GM19351 (cell line): Measurements from ENCODE around the gene BRAF.
"Not testable (repeated sequence)": the region's sequence is repeated elsewhere in the genome, so short reads cannot be mapped to it uniquely, and the experiment has no call there.

Experiments used
- ATAC-seq: cut with Tn5 transposase; IDR thresholded peaks from one replicate; pipeline ENCODE4 v1.9.1; 2021; ENCODE audit warnings: mild to moderate bottlenecking, moderate library complexity; ENCODE audit not compliant: unreplicated experiment

BRAF gene

DNA sequence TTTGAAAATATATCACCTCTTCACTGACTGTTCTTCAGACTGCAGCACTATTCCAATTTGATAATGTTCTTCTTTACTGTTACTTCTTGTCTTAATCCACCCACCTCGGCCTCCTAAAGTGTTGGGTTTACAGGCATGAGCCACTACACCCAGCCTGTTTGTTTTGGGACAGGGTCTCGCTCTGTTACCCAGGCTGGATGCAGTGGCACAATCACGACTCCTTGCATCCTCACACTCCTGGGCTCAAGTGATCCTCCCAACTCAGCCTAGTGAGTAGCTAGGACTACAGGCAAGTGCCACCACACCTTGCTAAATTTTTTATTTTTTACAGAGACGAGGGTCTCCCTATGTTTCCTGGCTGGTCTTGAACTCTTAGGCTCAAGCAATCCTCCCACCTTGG lies 150.4 kb downstream of the BRAF start:
- ATAC-seq, result no peak

DNA sequence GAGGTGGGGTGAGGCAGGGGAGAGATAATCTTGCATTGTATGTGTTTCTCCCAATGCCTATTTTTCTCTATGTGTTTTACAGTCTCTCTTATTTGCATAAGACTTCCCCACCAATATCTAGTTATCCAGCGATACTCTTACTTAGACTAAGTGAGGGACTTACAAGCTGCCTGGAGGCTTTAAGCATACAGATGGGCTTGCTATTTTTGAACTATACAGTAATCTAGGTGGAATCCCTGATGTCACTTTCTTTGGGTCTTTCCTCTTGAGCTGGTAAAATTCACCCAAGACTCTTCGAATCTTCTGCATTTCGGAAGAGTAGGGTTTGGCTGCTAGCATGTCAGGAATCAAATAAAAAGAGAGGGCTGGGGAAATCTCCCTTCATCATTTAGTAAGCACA lies 151.6 kb downstream of the BRAF start:
- no peak for ATAC-seq

DNA sequence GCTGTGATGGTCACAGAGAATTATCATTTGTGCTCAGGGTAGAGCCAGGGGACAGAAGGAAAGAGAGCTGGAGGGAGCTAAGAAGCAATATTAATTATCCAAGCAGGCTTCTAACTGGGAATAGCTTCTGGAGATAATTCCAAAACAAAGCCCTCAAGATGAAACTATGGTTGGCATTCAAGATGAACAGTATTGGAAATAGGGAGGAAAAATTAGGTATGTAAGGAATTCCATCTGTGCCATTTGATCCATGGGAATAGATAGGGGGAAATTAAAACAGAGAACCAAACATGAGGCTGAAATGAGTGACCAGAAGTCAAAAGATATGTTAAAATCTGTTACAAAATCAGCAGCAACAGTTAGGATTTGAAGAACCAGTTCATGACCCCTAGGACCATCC lies 152.9 kb downstream of the BRAF start:
- no peak for ATAC-seq

DNA sequence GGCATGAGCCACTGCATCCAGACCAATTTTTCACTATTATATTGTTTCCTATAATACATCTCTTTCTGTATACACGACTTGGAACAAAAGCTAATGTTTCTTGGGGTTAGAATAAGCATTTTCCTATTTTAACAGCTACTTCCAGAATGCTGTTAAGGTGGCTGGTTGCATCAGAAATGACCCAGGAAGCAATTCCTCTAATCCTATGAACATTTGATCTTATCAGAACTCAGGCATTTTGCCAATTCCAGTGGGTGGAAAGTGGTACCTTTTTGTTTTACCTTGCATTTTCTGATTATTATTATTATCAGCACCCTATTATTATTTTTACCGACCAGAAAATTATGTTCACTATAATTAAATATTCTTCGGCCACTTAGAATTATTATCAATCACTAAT lies 154.9 kb downstream of the BRAF start:
- ATAC-seq, result no peak

DNA sequence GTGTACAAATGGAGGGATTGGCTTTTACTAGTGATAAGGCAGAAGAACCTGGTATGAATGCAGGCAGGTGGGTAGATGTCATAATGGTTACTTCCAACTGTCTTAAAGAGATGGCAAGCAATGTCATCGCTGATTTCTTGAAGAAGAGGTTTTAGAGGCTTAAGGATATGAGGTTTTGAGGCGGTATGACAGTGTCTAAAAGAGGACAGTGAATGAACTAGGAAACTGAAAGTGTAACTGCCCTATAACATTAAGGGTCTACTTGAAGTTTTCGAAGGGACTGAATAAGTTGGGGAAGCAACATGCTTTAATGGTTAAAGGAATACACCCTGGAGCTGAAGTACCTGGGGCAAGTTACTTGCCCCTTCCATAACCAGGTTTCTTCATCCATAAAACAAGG lies 157.3 kb downstream of the BRAF start:
- ATAC-seq, result no peak

DNA sequence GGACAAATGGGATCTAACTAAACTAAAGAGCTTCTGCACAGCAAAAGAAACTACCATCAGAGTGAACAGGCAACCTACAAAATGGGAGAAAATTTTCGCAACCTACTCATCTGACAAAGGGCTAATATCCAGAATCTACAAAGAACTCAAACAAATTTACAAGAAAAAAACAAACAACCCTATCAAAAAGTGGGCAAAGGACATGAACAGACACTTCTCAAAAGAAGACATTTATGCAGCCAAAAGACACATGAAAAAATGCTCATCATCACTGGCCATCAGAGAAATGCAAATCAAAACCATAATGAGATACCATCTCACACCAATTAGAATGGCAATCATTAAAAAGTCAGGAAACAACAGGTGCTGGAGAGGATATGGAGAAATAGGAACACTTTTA lies 159.3 kb downstream of the BRAF start:
- ATAC-seq, result not testable (repeated sequence)

DNA sequence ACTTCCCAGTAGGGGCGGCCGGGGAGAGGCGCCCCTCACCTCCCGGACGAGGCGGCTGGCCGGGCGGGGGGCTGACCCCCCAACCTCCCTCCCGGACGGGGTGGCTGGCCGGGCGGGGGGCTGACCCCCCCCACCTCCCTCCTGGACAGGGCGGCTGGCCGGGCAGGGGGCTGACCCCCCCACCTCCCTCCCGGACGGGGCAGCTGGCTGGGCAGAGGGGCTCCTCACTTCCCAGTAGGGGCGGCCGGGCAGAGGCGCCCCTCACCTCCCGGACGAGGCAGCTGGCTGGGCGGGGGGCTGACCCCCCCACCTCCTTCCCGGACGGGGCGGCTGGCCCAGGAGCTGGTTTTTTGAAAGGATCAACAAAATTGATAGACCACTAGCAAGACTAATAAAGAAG lies 161.6 kb downstream of the BRAF start:
- ATAC-seq, result not testable (repeated sequence)

DNA sequence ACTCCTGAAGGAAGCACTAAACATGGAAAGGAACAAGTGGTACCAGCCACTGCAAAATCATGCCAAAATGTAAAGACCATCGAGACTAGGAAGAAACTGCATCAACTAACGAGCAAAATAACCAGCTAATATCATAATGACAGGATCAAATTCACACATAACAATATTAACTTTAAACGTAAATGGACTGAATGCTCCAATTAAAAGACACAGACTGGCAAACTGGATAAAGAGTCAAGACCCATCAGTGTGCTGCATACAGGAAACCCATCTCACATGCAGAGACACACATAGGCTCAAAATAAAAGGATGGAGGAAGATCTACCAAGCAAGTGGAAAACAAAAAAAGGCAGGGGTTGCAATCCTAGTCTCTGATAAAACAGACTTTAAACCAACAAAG lies 163.4 kb downstream of the BRAF start:
- not testable (repeated sequence) for ATAC-seq

DNA sequence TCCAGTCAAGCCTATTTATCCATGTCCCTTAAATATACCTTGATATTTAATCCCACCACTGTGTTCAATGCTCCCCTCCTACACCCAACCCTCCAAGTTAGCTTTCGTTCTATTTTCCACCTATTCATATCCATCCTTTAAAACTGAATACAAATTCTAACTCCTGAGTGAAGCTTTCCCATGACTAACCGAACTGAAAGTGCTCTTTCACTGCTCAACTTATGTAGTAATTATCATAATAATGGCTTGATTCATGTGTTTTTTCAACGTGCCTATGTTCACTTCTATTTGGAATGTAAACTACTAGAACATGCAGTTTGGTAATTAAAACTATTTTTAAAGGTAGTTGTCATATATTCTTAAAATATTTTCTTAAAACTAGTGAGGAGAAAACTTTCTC lies 170.2 kb downstream of the BRAF start:
- no peak for ATAC-seq

DNA sequence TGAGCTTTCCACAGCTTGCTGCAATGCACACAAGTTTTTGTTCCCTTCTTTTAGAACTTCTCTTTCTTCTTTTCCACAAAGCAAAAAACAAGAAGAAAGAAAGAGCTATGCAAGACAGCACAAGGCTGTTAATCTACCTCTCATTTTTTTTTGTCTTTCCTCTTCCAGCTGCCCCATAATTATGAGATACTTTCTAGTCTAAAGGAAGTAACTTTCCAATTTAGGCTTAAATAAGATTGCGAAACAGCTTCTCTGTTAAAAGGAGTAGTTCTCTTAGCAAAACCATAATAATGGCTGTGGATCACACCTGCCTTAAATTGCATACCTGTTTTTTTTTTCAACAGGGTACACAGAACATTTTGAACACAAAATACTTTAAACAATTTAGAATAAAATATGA lies 172.2 kb downstream of the BRAF start:
- no peak for ATAC-seq

DNA sequence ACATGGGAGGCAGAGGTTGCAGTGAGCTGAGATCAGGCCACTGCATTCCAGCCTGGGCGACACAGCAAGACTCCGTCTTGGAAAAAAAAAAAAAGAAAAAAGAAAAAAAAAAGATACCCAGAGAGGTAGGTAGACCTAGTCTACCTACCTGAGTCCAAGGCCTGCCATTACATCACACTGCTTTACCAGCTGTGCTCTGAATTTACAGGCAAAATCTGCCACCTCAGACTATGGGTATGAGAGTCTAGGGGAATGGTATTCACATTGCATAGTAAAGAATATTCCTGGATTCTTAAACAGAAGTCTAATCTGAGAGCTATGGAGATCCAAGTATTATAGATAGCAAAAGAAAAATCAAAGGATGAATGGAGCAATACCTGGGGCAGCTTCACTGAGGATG lies 178.0 kb downstream of the BRAF start:
- ATAC-seq, result no peak

DNA sequence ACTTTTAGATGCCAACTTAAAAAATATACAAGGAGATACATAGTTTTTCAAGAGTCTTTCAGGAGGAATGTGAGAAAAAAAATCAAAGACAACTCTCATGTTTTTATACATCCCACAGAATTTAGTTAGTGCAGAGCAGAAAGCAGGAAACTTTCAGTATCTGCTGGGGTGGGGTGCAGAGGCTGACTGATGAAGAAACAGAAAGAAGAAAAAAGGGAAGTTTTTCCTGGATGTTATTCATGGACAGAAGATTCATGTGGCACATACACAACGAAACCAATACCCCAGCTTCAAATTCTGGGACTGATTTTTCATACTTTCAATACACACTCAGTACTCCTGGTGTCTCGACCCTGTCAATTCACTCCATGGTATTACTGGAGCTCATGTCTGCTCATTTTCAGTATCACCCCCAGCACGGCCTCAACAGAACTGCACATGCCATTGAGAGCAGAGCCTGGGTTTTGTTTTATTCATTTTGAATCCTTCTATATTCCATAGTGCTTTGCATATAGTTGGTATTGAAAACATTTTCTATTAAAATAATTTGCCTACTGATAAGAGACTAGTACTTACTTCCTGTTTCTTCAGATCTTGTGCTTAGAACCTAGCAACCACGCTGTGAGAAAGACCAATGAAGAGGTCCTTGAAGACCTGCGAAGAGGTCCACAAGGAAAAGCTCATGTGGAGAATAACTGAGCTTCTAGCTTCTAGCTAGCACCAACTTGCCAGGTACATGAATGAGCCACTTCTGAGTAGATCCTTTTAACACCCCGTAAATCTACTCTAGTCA lies 179.3 kb downstream of the BRAF start:
- no peak for ATAC-seq

DNA sequence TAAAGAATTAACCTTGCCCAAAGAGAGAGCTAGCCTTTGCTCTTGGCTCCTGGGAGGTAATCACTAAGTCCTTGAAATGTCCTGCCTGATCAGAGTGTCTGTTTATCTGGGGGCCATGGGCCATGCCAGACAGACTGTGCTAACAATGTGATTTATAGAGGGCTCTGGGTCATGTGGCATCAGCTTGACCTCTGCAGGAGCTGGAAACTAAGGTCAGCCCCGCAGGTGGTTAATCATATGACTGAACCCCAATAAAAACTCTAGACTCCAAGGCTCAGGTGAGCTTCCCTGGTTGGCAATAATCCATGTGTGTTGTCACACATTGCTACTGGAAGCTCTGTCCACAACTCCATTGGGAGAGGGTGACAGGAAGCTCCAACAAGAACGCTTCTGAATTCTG lies 180.7 kb downstream of the BRAF start:
- no peak for ATAC-seq

DNA sequence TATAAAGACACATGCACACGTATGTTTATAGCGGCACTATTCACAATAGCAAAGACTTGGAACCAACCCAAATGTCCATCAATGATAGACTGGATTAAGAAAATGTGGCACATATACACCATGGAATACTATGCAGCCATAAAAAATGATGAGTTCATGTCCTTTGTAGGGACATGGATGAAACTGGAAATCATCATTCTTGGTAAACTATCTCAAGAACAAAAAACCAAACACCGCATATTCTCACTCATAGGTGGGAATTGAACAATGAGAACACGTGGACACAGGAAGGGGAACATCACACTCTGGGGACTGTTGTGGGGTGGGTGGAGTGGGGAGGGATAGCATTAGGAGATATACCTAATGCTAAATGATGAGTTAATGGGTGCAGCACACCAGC lies 181.5 kb downstream of the BRAF start:
- ATAC-seq, result not testable (repeated sequence)

DNA sequence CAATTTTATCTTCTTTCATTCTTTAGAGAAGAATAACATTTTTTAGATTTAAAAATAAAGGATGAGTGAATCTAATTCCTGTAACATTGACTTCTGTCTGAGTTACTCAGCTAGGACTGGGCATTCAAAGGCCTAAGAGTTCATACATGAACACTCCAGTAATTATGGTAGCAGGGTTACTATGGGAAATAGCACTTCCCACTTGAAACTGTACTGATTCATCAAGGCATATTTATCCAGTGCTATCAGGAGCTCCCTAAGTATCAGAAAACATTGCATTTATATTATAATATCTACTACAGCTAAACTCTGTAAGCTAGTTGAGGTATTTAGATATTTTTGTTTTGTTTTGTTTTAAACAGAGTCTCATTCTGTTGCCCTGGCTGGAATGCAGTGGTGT lies 186.4 kb downstream of the BRAF start:
- no peak for ATAC-seq

DNA sequence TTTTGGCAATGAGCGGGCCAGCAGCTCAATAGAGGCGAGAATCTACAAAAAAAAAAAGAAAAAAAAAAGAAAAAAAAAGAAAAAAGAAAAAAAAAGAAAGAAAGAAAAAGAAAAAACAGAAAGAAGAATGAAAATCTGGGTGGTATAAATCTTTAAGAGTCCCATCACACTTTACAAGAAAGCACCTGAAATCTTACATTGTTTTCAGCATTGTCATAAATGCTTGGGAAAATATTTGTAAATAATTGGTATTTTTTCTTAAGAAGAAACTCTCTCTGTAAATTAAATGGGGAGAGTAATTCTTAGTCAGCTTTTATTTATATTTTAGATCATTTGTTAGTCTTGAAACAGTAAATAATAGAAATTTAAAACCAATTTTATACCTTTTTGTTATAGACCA lies 190.0 kb downstream of the BRAF start:
- ATAC-seq, result no peak

DNA sequence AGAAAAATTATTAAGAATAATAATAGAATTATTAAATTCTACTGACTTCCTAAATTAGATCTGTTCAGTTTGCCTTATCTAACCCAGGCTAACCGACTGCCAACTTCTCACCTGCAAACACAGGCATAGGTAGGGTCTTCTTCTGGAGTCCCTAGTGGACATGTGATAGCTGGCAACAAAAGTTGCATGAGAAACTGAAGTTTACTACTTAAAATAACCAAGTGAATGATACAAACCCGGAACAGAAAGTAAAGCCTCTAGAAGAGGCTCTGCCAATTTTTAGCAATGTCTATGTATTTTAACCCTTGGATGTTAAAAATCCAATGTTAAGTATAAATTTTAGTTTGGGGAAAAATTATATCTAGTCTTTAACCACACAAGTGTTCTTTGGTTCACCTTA lies 190.6 kb downstream of the BRAF start:
- no peak for ATAC-seq

DNA sequence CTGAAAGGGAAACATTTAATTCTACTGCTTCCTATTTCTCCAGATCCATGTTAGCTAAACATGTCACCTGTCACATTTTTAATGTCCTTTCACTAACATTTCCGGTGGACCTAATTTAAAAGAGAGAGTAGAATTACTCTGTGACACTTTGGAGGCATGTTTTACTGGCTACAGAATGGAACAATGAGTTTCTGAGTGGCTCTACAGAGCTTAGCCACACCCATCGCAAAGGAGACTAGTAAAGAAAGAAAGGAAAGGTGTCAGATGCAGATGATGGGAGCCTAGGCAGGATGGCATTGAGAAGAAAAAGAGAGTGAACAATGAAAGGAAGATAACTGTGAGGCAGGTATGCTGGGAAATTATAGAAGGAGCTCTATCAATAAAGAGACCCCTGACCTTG lies 192.3 kb downstream of the BRAF start:
- no peak for ATAC-seq

DNA sequence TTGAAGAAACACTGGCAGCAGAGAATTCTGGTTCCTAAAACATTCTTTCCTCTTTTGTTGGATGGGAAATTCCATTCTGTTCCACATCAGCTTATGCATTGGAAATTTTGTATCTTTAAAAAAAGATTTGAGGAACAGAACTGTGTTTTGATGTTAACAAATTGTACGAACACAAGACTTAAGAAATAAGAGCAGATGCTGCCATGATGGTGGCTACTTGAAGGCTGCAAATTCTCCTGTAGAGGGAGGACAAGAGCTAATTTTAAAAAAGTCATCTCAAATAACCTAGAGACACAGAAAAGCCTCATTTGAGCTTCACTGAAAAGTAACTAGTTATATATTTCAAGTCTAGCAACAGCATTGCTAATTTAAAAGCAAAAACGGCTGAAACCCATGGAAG lies 198.4 kb downstream of the BRAF start:
- no peak for ATAC-seq

DNA sequence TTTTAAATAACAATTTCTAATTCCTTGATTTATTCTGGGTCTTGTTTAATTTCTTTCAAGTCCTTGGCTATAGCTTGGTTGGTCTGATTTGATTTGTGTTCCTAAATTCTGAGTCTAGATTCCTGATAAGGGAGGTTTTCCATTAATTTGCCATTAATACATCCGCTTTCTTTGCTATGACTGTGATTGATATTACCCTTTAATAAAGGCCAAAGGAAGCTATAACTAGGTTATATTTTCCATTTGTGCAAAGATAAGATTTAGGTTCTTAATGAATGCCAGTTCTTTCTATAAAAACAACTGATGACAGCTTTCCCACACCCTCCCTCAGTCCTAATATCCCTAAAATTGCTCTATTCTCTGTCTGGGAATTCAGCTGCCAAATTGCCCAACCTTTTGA lies 200.0 kb downstream of the BRAF start:
- ATAC-seq, result no peak

DNA sequence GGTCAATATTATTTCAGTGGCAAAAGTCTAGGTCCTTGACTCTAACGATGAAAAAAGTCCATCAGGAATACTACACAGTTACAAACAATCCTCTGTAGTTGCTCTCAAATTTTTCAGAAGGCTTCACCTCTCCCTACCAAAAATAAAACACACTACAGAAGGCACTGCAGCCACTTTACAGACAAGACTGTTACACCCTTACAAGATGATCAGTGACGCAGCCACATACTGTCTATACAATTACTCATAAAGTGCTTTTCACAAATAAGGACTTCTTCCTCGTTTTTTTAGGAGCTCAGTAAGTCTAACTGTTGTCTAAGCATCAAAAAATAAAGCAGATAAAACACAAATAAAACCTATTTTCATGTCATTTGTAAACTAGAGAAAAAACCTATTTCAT lies 201.2 kb downstream of the BRAF start:
- ATAC-seq, result no peak

DNA sequence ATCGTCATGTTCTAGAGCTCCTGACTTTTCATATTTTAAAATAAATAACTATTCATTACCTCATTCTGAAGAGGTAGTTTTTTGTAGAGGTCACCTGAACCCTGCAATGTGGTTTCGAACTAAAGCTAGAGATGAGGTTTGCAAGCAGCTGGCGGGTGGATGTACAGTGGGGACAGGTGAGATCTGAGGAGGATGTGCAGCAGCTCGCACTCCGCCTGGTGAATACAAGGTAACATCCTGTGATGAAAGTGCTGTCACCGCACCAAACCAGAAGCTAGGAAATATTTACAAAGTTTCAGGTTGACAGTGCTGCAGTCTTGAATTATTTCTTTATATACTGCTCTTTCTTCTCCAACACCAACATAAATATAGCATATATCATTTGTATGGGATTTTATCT lies 201.7 kb downstream of the BRAF start:
- ATAC-seq, result no peak

DNA sequence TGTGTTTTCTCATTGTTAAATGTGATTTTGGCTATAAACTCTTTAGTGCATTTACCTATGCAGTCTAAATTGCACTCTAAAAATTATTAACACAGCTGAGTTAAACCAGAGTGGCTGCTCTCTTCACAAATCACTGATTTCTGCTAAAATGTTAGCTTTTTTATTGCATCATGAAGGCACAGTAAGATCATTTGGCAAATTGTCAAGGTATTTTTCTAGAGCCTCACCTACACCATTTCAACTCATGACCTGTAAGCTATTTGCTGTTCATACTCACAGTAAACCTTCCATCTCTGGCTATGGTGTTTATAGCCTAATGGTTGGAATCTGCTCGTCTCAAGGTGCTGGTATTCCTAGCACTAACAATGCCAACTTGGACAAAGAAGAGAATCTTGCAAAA lies 202.5 kb downstream of the BRAF start:
- ATAC-seq, result no peak
